ENCODE measurements around the gene GOLIM4. TPM values are rescaled to one million over a fixed set of nuclear protein-coding genes. Genes with fewer than 3 reads are reported as not detected.

The GOLIM4 gene
- total RNA-seq, 1 experiment from 2014 or later: 17.4 TPM

DNA sequence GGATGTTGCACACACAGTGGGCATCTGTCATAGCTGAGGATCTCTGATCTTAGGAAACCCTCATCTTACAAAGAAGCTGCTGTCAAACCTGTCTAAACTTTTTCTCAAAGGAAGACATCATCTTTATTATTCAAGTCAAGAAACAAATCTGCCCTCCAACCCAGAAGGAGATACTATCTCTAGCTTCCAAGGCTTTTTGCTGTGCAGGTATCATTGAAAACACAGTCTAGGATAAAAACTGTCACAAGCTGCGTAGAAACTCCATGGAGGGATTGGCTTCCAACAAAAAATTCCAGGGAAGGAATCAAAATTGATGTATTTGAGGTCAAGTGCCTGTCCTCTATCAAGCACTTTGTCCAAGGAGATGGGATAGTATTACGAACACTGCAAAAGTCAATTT is 89.1 kb downstream of the GOLIM4 start:
- H3K27ac Mint-ChIP-seq (ENCODE audit: unreplicated experiment): no peak overlapping the region
- Histone ChIP-seq H3K36me3 (ENCODE audit: control insufficient read depth, insufficient read depth, low read length) (no peaks in the 10 kb centered on the region), H3K9me3 (no peaks in the 10 kb centered on the region), H3K4me3 (ENCODE audit: low read depth, low read length) (no peak overlapping the region), H3K27me3 (replicated peaks; ENCODE audit: control insufficient read depth, insufficient read depth, low read length) (no peaks in the 10 kb centered on the region), H3K4me1 (peaks cover 14% of the 10 kb centered on the region)
- TF ChIP-seq, protein P1, sequence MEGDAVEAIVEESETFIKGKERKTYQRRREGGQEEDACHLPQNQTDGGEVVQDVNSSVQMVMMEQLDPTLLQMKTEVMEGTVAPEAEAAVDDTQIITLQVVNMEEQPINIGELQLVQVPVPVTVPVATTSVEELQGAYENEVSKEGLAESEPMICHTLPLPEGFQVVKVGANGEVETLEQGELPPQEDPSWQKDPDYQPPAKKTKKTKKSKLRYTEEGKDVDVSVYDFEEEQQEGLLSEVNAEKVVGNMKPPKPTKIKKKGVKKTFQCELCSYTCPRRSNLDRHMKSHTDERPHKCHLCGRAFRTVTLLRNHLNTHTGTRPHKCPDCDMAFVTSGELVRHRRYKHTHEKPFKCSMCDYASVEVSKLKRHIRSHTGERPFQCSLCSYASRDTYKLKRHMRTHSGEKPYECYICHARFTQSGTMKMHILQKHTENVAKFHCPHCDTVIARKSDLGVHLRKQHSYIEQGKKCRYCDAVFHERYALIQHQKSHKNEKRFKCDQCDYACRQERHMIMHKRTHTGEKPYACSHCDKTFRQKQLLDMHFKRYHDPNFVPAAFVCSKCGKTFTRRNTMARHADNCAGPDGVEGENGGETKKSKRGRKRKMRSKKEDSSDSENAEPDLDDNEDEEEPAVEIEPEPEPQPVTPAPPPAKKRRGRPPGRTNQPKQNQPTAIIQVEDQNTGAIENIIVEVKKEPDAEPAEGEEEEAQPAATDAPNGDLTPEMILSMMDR (IDR thresholded peaks at IDR 0.05; ENCODE audit: insufficient read depth in 1 of 2, low read depth in 1 of 2, low read length in 1 of 2, severe bottlenecking in 1 of 2, unreplicated experiment in 1 of 2): no peak
- ChIA-PET CTCF (no interaction called here), POLR2A (interaction anchor here (0.6 kb wide), 1 partner anchor 280 kb away, joined by 4 read pairs; no protein-coding TSS in a partner anchor)
- DNase-seq: no peak
- no peaks in the 10 kb centered on the region for H3K27me3 Mint-ChIP-seq (ENCODE audit: insufficient read depth, unreplicated experiment)
- intact Hi-C loops (cut with micrococcal nuclease; ENCODE audit: unreplicated experiment): no loop called here
- no peak overlapping the region for H3K4me3 Mint-ChIP-seq (ENCODE audit: unreplicated experiment)
- no peaks in the 10 kb centered on the region for H3K9me3 Mint-ChIP-seq (ENCODE audit: unreplicated experiment)
- no peaks in the 10 kb centered on the region for H3K4me1 Mint-ChIP-seq (ENCODE audit: low read depth, unreplicated experiment)
- BruUV-seq (replicated peaks): no TSS peak
- H3K36me3 Mint-ChIP-seq (ENCODE audit: insufficient read depth, unreplicated experiment): peaks cover 7% of the 10 kb centered on the region

DNA sequence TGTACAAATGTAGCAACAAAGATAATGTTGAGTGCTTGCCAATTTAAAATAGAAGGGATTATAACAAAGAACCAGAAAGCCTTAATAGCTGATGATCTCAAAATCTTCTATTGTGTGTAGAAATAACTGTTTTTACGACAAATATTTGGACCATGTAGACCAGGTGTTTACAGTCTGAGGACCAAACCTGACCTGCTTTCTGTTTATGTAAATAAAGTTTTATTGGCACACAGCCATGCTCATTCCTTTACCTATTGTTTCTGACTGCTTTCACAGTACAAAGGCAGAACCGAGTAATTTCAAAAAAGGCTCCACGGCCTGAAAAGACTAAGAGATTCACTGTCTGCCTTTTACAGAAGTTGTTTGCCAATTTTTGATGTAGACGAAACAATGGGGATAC is 91.8 kb downstream of the GOLIM4 start:
- ChIA-PET CTCF (no interaction called here), POLR2A (no interaction called here)
- Mint-ChIP-seq H3K36me3 (ENCODE audit: insufficient read depth, unreplicated experiment) (no peaks in the 10 kb centered on the region), H3K27me3 (ENCODE audit: insufficient read depth, unreplicated experiment) (no peaks in the 10 kb centered on the region), H3K9me3 (ENCODE audit: unreplicated experiment) (no peaks in the 10 kb centered on the region), H3K4me3 (ENCODE audit: unreplicated experiment) (no peak overlapping the region), H3K4me1 (ENCODE audit: low read depth, unreplicated experiment) (no peaks in the 10 kb centered on the region), H3K27ac (ENCODE audit: unreplicated experiment) (no peak overlapping the region)
- intact Hi-C loops (cut with micrococcal nuclease; ENCODE audit: unreplicated experiment): no loop called here
- Histone ChIP-seq H3K4me3 (ENCODE audit: low read depth, low read length) (no peak overlapping the region), H3K27me3 (replicated peaks; ENCODE audit: control insufficient read depth, insufficient read depth, low read length) (no peaks in the 10 kb centered on the region), H3K36me3 (ENCODE audit: control insufficient read depth, insufficient read depth, low read length) (no peaks in the 10 kb centered on the region), H3K9me3 (no peaks in the 10 kb centered on the region), H3K4me1 (peaks cover 14% of the 10 kb centered on the region)
- no peak for DNase-seq
- no TSS peak for BruUV-seq (replicated peaks)
- TF ChIP-seq, protein P1 (IDR thresholded peaks at IDR 0.05; ENCODE audit: insufficient read depth in 1 of 2, low read depth in 1 of 2, low read length in 1 of 2, severe bottlenecking in 1 of 2, unreplicated experiment in 1 of 2): no peak

DNA sequence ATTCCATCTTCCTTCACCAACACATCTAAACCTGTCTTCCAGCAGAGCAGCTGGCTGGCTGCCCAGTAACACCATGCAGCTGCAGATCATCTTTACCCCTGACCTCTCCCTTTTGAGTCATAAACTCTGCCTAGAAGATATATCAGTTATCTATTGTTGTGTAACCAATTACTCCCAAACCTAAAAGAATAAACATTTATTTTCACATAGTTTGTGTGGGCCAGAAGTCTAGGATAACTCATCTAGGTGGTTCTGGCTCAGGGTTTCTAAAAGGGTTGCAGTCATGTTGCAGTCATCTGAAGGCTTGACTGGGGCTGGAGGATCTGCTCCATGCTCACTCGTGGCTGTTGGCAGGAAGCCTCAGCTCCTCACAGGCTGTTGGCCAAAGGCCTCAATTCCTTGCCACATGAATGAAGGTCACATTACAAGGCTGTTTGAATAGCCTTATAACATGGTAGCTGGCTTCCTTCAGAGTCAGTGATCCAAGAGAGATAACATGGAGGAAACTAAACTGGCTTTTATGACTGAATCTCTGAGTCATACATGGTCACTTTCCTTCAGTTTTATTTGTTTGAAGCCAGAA is 92.8 kb downstream of the GOLIM4 start:
- Histone ChIP-seq H3K4me3 (ENCODE audit: low read depth, low read length) (no peak overlapping the region), H3K27me3 (replicated peaks; ENCODE audit: control insufficient read depth, insufficient read depth, low read length) (no peaks in the 10 kb centered on the region), H3K4me1 (peaks cover 14% of the 10 kb centered on the region), H3K36me3 (ENCODE audit: control insufficient read depth, insufficient read depth, low read length) (no peaks in the 10 kb centered on the region), H3K9me3 (no peaks in the 10 kb centered on the region)
- TF ChIP-seq, protein P1 (IDR thresholded peaks at IDR 0.05; ENCODE audit: insufficient read depth in 1 of 2, low read depth in 1 of 2, low read length in 1 of 2, severe bottlenecking in 1 of 2, unreplicated experiment in 1 of 2): no peak
- intact Hi-C loops (cut with micrococcal nuclease; ENCODE audit: unreplicated experiment): no loop called here
- ChIA-PET POLR2A (no interaction called here), CTCF (no interaction called here)
- no peaks in the 10 kb centered on the region for H3K36me3 Mint-ChIP-seq (ENCODE audit: insufficient read depth, unreplicated experiment)
- no peaks in the 10 kb centered on the region for H3K27me3 Mint-ChIP-seq (ENCODE audit: insufficient read depth, unreplicated experiment)
- no peaks in the 10 kb centered on the region for H3K4me1 Mint-ChIP-seq (ENCODE audit: low read depth, unreplicated experiment)
- H3K9me3 Mint-ChIP-seq (ENCODE audit: unreplicated experiment): no peaks in the 10 kb centered on the region
- peak in 1 of 2 experiments; percentile 5 for DNase-seq
- no peak overlapping the region for H3K27ac Mint-ChIP-seq (ENCODE audit: unreplicated experiment)
- BruUV-seq (replicated peaks): no TSS peak
- H3K4me3 Mint-ChIP-seq (ENCODE audit: unreplicated experiment): no peak overlapping the region
